ENCODE data around the gene HDAC3. TPM values are rescaled to one million over a fixed set of nuclear protein-coding genes. Genes with fewer than 3 reads are reported as not detected.

The HDAC3 gene
- total RNA-seq, 1 donor from 2014 or later, result 47.8 TPM

- no peak overlapping the region for H3K27ac Mint-ChIP-seq (ENCODE audit: unreplicated experiment)
- no peaks in the 10 kb centered on the region for H3K4me1 Mint-ChIP-seq (ENCODE audit: low read depth)
- no peaks in the 10 kb centered on the region for H3K9me3 Mint-ChIP-seq (ENCODE audit: low read depth)
- DNase-seq (ENCODE audit: low spot score), result no peak
- peaks cover 23% of the 10 kb centered on the region for H3K36me3 Mint-ChIP-seq (ENCODE audit: low read depth)
- H3K4me3 Mint-ChIP-seq (ENCODE audit: unreplicated experiment), result no peak overlapping the region
- no peak for TF ChIP-seq CTCF (IDR thresholded peaks at IDR 0.05)
- no peaks in the 10 kb centered on the region for H3K27me3 Mint-ChIP-seq (ENCODE audit: low read depth)
These were observed 50.4 kb downstream of the HDAC3 start for GRCh38 chr5:141586246-141586645.

- no peak for DNase-seq (ENCODE audit: low spot score)
- Mint-ChIP-seq H3K4me3 (ENCODE audit: unreplicated experiment) (no peak overlapping the region), H3K9me3 (ENCODE audit: low read depth) (no peaks in the 10 kb centered on the region), H3K27me3 (ENCODE audit: low read depth) (no peaks in the 10 kb centered on the region), H3K27ac (ENCODE audit: unreplicated experiment) (no peak overlapping the region), H3K36me3 (ENCODE audit: low read depth) (peaks cover 27% of the 10 kb centered on the region), H3K4me1 (ENCODE audit: low read depth) (no peaks in the 10 kb centered on the region)
- TF ChIP-seq CTCF (IDR thresholded peaks at IDR 0.05), result no peak
These were observed 51.1 kb downstream of the HDAC3 start for GRCh38 chr5:141585594-141585993.

- DNase-seq (ENCODE audit: low spot score), result no peak
- H3K4me3 Mint-ChIP-seq (ENCODE audit: unreplicated experiment), result no peak overlapping the region
- peaks cover 30% of the 10 kb centered on the region for H3K36me3 Mint-ChIP-seq (ENCODE audit: low read depth)
- no peaks in the 10 kb centered on the region for H3K9me3 Mint-ChIP-seq (ENCODE audit: low read depth)
- TF ChIP-seq CTCF (IDR thresholded peaks at IDR 0.05), result no peak
- H3K27me3 Mint-ChIP-seq (ENCODE audit: low read depth), result no peaks in the 10 kb centered on the region
- no peak overlapping the region for H3K27ac Mint-ChIP-seq (ENCODE audit: unreplicated experiment)
- H3K4me1 Mint-ChIP-seq (ENCODE audit: low read depth), result no peaks in the 10 kb centered on the region
These were observed 62.5 kb downstream of the HDAC3 start for GRCh38 chr5:141574122-141574510.

- TF ChIP-seq CTCF (IDR thresholded peaks at IDR 0.05), result no peak
- DNase-seq (ENCODE audit: low spot score), result no peak
- H3K4me1 Mint-ChIP-seq (ENCODE audit: low read depth), result no peaks in the 10 kb centered on the region
- H3K36me3 Mint-ChIP-seq (ENCODE audit: low read depth), result peaks cover 27% of the 10 kb centered on the region
- H3K27ac Mint-ChIP-seq (ENCODE audit: unreplicated experiment), result no peak overlapping the region
- no peak overlapping the region for H3K4me3 Mint-ChIP-seq (ENCODE audit: unreplicated experiment)
- H3K9me3 Mint-ChIP-seq (ENCODE audit: low read depth), result no peaks in the 10 kb centered on the region
- no peaks in the 10 kb centered on the region for H3K27me3 Mint-ChIP-seq (ENCODE audit: low read depth)
These were observed 63.0 kb downstream of the HDAC3 start for GRCh38 chr5:141573489-141574121.

Other genes with a start within 250 kb of the HDAC3 start
- gene PCDHGB4, start 249.2 kb downstream of the HDAC3 start, total RNA-seq, result 12.6 to 14.2 TPM (median 14.2 TPM) in 3 replicates
- gene PCDHGA8, start 244.2 kb downstream of the HDAC3 start, total RNA-seq, result 0.47 to 0.59 TPM (median 0.51 TPM) in 3 replicates
- gene PCDHGB5, start 238.9 kb downstream of the HDAC3 start, total RNA-seq, result 1.0 to 1.6 TPM (median 1.1 TPM) in 3 replicates
- gene PCDHGA9, start 234.1 kb downstream of the HDAC3 start, total RNA-seq, result 0.97 to 3.6 TPM (median 1.4 TPM) in 3 replicates
- gene PCDHGB6, start 228.8 kb downstream of the HDAC3 start, total RNA-seq, result 52.4 to 64.2 TPM (median 56.8 TPM) in 3 replicates
- 14.9 to 17.4 TPM (median 15.8 TPM) in 3 replicates for gene PCDHGA10, start 223.9 kb downstream of the HDAC3 start, total RNA-seq
- 3.5 to 5.4 TPM (median 4.3 TPM) in 3 replicates for gene PCDHGB7, start 219.2 kb downstream of the HDAC3 start, total RNA-seq
- 1.3 to 2.4 TPM (median 1.4 TPM) in 3 replicates for gene PCDHGA11, start 215.8 kb downstream of the HDAC3 start, total RNA-seq
- gene PCDHGA12, start 206.3 kb downstream of the HDAC3 start, total RNA-seq, result 0.64 to 2.2 TPM (median 0.75 TPM) in 3 replicates
- gene PCDHGC3, start 160.9 kb downstream of the HDAC3 start, total RNA-seq, result 68.9 to 91.8 TPM (median 90.8 TPM) in 3 replicates
- gene PCDHGC4, start 151.8 kb downstream of the HDAC3 start, total RNA-seq, result 0.72 to 1.8 TPM (median 1.1 TPM) in 3 replicates
- 1.7 to 3.6 TPM (median 2.0 TPM) in 3 replicates for gene PCDHGC5, start 147.8 kb downstream of the HDAC3 start, total RNA-seq
- 44.1 to 56.2 TPM (median 44.9 TPM) in 3 replicates for gene DIAPH1, start 17.8 kb downstream of the HDAC3 start, total RNA-seq
- 2.9 to 6.1 TPM (median 5.2 TPM) in 3 replicates for gene RELL2, start 148 bp upstream of the HDAC3 start, total RNA-seq
- 16.4 to 29.8 TPM (median 24.7 TPM) in 3 replicates for gene FCHSD1, start 14.6 kb upstream of the HDAC3 start, total RNA-seq
- gene ARAP3, start 45.4 kb upstream of the HDAC3 start, total RNA-seq, result 1.3 to 7.1 TPM (median 5.9 TPM) in 3 replicates
- 10.9 to 85.4 TPM (median 82.9 TPM) in 3 replicates for gene PCDH1, start 241.6 kb upstream of the HDAC3 start, total RNA-seq

All from chondrocyte (in vitro differentiated cells).